NOMO-1 (cell line): Measurements from ENCODE around the gene PANK3.
"Not testable (repeated sequence)": the region's sequence is repeated elsewhere in the genome, so short reads cannot be mapped to it uniquely, and the experiment has no call there.

Source experiments
- DNase-seq, 2 experiments: peaks; one replicate each; lab custom pipeline; 2025; ENCODE audit not compliant: unreplicated experiment in 2 of 2; lab: John Stamatoyannopoulos, UW

The PANK3 gene

GRCh38 chr5:168553377-168554130 lies 25.6 kb downstream of the PANK3 start:
- DNase-seq = no peak

DNA sequence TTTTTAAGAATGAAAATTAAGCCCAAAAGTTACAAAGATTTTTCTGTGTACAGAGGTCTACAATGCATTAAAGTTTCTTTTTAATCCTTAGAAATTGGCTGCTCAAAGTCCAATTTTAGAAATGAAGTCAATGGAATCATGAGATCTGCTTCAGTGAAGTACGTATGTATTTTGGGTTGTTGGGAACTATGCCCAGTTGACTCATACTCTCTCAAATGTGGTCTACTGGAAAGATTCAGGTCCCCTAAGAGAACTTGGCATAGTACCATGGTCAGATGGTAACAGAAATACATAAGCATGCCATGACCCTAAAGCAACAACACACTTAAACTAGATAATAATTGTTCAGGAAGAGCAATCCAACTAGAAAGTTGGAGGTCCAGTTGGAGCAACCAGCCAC lies 27.0 kb downstream of the PANK3 start:
- no peak for DNase-seq

- no peak for DNase-seq
Measured at GRCh38 chr5:168550656-168551055, 28.5 kb downstream of the PANK3 start.

- no peak for DNase-seq
Measured at GRCh38 chr5:168549554-168549953, 29.6 kb downstream of the PANK3 start.

- no peak for DNase-seq
Measured at GRCh38 chr5:168537176-168537575, 42.0 kb downstream of the PANK3 start.

DNA sequence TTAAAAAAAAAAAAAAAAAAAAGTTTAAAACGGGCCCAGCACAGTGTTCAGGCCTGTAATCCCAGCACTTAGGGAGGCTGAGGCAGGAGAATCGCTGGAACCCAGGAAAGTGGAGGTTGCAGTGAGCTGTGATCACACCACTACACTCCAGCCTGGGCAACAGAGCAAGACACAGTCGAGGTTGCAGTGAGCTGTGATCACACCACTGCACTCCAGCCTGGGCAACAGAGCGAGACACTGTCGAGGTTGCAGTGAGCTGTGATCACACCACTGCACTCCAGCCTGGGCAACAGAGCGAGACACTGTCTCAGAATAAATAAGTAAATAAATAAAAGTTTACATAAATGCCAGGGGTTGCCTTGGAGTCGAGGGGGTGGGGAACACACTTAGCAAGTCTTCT lies 44.8 kb downstream of the PANK3 start:
- DNase-seq = not testable (repeated sequence)

DNA sequence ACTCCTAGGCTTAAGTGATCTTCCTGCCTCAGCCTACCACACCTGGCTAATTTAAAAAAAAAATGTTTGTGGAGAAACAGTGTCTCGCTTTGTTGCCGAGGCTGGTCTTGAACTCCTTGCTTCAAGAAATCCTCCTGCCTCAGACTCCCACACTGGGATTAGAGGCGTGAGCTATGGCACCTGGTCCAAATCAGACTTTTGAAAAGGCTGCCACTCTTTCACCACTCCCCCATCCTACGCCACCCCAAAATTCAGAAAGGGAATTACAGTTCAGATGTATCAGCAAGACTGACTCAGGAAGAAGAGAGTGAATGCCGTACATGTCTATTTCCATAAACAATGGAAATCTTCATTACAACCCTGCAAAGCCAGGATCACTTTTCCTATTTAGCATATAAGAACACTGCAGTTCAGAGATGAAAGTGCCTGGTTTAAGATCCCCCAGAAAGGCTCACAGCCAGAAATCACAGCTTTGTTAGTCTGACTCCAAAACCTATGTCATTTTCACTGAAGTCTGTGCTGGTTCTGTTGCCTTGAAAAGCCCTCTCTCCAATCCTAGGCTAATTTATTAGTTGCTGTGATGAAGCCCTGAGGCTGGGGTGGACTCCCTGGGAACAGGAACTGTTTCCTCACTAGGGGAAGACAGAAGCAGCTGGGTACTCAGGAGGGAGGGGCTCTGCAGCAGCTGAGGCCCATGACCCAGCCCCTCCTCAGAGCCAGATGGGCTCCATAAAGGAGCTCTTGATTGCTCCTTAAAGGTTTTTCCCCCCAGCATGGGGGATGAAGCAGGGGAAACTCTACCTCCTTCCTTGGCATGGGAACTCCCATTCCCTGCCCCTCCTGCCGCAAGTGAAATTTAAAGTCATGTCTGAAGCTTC lies 46.9 kb downstream of the PANK3 start:
- DNase-seq = no peak

DNA sequence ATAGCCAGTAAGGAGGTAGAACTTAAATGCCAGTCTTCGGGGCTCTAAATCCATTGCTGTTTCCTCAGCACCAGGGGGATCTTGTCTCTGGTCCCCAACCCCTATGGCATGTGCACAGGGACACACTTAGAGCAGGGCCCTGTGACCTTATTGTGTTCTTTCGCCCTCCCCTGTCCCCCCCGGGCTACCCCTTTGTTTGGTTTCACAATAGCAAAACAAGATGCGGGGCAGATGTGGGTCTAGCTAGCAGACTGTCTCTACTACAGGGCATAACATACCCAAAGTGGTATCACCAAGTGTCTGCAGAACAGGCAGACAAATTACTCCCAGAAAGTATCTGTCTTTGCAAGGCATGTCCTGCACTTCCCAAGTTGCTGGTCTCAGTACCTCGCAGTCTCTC lies 48.0 kb downstream of the PANK3 start:
- DNase-seq = no peak

GRCh38 chr5:168530621-168531150 lies 48.5 kb downstream of the PANK3 start:
- no peak for DNase-seq

- DNase-seq = no peak
Measured at GRCh38 chr5:168529374-168530234, 49.6 kb downstream of the PANK3 start.

DNA sequence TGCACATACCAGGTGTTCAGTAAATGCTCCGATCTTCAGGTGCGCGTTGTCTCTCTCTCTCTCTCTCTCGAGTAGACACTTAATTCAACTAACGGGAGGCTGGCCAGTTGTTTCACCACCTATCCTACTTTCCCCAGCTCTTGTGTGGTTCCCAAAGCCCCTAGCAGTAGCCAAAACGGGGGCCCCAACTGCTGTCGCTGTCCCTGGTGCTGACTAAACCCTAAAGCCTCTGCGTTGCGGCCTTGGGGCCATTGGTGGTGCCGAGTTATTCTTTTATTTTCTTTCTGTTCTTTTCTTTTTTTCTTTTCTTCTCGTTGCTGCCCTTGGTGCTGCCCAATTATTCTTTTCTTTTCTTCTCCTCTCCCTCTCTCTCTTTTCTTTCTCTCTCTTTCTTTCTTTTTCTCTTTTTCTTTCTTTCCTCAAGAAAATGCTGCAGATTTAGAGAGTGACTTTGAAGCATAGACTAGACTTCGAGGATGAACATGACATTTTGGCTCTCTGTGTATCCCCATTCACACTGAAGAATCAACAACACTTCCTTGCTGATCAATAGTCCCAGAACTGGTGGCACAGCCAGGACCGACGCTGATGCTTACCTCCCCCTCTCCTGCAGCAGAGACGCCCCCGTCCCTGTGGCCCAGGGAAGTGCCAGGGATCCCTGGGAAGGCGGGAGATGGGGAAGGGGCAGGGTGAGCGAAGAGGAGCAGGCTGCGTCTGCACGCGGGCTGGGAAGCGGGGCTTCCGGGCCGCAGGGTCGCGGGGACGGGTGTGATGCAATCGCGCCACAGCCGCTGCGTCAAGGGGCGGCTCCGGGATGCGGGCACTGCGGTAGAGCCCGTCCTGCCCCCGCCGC lies 50.4 kb downstream of the PANK3 start, which contains the start of gene FBLL1:
Gene FBLL1 (plus strand): TSS at position 785 of the 853 bp plus-strand sequence. CDS start 200 bp downstream, outside the sequence.
- DNase-seq = peak; percentile 4 to 5

- DNase-seq = no peak
Measured at GRCh38 chr5:168527756-168528295, 51.3 kb downstream of the PANK3 start.

DNA sequence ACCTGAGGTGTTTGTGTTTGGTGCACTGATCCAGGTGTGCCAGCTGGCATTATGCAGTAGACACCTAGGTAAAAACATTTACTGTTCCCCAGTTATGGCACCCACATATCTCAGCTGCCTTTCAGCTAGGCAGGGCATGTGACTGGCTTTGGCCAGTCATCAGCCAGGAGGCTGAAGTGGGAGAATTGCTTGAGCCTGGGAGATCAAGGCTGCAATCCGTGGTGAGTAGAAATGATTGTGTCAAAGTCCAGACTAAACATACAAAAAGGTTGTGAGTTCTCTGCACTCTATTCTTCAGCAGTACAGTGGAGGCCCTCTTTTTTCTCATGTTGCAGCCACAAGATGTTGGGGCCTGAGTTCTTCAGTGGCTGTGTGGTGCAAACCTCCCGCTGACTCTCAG lies 53.3 kb downstream of the PANK3 start:
- DNase-seq = no peak

DNA sequence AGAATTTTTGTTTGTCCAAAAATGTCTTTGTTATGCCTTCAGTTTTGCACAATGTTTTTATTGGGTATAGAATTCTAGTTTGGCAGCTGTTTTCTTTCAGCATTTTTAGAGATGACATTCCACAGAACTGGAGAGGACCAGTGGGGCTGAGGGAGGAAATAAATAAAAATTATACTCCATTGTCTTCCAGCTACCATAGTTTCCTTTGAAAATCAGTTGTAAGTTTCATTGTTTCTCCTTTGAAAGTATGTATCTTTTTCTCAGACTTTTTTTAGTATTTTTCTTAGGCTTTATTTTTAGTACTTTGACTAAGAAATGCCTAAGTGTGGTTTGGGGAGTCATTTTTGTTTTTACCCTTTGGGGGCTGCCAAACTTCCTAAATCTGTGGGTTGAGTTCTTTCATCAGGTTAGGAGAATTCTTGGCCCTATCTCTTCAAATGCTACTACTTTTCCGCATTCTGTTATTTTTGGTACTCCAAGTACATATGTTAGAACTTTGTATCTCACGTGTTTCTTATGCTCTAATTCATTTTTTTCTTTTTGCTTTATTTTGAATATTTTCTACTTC lies 65.2 kb downstream of the PANK3 start:
- no peak for DNase-seq

- no peak for DNase-seq
Measured at GRCh38 chr5:168502563-168503237, 76.5 kb downstream of the PANK3 start.
